Cardiac fibroblast (primary cell): Measurements from ENCODE around the gene APC.

ENCODE experiments used
- DNase-seq, 2 donors: peaks; one replicate each; pipeline versions ENCODE4 v3.0.0 to v3.0.0-alpha.2; 2010; ENCODE audit warnings: low read depth in 2 of 2
- H3K4me3 ChIP-seq, 2 donors: replicated peaks in 1 of 2; 1 replicate in 1 of 2; 2 replicates in 1 of 2; pipeline ENCODE4 v1.5.1; 2011; ENCODE audit warnings: low read depth in 2 of 2, low read length in 2 of 2, mild to moderate bottlenecking in 2 of 2, moderate library complexity in 1 of 2
- TF ChIP-seq, protein P1 (sequence below): IDR thresholded peaks from one replicate; pipeline ENCODE4 v1.5.1; 2011; ENCODE audit warnings: low read depth, mild to moderate bottlenecking, low read length, inconsistent platforms

The APC gene

DNA sequence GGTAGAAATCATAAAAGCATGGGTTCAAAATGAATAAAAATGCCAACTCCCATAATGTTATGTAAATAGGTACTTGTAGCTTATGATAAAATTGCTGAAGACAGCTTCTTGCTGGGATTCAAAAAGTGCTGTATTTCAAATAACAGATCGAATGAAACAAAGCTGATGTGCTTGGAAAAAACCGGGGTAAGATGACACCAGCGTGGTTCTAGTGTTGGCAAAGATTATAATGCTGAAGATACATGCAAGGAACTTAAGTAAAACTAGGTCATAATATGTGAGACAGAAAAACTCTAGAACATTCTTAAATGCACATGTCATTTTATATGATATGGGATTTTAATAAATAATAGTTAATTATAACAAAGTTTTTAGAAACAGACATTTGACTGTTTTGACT is 44.4 kb upstream of the APC start:
- TF ChIP-seq, protein P1, sequence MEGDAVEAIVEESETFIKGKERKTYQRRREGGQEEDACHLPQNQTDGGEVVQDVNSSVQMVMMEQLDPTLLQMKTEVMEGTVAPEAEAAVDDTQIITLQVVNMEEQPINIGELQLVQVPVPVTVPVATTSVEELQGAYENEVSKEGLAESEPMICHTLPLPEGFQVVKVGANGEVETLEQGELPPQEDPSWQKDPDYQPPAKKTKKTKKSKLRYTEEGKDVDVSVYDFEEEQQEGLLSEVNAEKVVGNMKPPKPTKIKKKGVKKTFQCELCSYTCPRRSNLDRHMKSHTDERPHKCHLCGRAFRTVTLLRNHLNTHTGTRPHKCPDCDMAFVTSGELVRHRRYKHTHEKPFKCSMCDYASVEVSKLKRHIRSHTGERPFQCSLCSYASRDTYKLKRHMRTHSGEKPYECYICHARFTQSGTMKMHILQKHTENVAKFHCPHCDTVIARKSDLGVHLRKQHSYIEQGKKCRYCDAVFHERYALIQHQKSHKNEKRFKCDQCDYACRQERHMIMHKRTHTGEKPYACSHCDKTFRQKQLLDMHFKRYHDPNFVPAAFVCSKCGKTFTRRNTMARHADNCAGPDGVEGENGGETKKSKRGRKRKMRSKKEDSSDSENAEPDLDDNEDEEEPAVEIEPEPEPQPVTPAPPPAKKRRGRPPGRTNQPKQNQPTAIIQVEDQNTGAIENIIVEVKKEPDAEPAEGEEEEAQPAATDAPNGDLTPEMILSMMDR = no peak
- no peak overlapping the region for H3K4me3 ChIP-seq
- DNase-seq = no peak

DNA sequence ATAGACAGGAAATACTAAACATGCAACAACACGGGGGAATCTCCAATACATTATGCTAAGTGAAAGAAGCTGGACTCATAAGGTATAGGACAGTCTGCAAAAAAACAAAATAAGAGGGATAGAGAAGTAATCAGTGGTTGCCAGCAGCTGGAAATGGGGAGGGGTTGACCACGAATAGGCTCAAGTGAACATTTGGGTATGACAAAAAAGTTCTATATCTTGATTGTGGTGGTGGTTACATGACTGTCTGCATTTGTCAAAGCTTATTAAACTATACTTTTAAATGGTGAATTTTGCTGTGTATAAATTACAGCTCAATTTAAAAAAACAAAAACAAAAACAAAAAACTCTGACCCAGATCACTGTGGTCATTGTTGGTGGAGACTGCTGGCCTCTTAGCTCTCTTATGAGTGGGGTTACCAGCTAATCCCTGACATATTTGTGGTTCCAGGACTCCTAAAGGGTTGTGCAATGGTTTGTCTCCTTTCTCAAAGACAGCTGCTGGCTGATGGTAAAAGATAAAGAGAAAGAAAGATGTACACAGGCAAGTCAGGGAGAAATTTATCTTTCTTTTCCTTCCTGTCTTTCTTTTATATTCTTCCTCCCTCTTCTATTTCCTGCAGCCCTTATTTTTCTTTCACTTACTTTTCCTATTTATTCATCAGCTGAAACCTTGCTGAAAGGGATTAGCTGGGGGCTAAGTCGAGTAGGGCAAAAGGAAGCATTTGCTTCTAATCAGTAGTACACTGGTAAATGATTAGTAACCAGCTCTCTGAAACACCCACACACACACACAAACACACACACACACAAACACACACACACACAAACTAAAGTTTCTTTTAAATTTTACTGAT is 42.6 kb upstream of the APC start:
- TF ChIP-seq, protein P1 = no peak
- DNase-seq = peak; percentile 67 to 75
- H3K4me3 ChIP-seq = no peak overlapping the region

DNA sequence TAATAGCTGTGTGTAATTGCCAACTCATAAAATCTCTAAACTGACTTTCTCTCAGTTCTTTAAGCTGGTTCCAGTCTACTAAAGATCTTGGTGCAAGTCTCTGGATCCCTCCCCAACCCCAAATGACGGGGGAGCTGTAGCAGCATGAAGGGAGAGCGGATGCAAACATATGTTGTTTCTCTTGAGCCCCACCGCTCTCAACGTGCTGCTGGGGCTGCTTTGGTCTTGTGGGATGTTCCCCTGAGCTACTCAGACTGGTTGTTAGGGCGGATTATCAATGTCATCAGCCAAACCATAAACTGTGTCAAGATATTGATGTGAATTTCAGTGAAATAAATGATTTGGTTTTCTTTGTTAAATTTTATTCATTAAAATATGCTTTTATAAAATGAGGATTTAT is 40.9 kb upstream of the APC start:
- no peak overlapping the region for H3K4me3 ChIP-seq
- TF ChIP-seq, protein P1 = no peak
- no peak for DNase-seq

GRCh38 chr5:112697322-112697721 is 40.4 kb upstream of the APC start:
- no peak overlapping the region for H3K4me3 ChIP-seq
- peak in 1 of 2 donors; percentile 9 for DNase-seq
- TF ChIP-seq, protein P1 = no peak

DNA sequence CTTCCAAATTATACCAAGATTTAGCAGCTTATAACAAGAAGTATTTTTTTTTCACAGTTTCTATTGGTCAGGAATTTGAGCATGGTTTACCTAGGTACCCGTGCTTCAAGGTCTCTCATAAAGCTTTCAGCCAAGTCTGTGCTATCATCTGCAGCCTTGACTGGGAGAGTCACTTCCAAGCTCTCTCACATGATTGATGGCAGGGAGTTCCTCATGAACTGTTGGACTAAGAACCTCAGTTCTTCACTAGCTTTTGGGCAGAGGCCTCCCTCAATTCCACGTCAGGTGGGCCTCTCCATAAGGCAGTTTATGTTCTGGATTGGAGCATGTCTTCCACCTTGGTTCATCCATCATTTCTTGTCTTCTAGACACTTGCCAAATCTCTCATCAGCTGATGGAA is 39.9 kb upstream of the APC start:
- no peak for DNase-seq
- TF ChIP-seq, protein P1 = no peak
- no peak overlapping the region for H3K4me3 ChIP-seq

DNA sequence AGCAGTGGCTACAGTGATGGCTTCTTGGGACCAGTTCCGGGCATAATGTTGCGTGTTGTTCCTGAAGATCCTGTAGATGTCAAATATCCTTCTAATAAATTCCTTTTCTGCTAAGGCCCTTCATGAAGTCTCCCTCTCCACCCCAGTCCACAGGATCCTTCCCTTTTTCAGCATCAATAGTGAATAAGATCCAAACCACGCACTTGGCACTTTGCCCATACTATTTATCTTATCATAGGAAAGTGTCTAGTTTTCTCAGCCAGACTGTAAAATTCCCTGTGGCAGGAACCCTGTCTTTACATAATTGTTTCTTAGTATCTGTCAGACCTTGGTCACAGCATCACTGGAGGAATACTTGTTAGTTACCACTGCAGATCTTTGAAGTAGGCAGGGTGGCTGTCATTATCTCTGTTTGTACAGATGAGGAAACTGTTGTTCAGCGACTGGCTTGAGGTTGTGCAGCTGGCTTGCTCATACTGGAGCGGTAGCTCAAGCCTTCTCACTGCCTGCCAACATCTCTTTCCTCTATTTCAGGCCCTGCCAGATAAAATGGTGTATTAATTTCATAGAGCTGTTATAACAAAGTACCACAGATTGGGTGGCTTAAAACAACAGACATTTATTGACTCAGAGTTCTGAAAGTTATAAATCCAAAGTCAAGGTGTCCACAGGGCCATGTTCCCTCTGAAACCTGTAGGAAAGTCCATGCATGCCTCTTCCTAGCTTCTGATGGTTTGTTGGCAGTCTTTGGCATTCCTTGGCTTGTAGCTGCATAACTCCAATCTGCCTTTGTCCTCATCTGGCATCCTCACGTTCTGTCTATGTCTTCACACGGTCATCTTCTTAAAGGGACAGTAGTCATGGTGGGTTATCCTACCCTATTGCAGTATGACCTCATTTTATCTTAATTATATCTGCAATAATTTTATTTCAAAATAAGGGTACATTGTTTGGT is 33.5 kb upstream of the APC start:
- TF ChIP-seq, protein P1 = no peak
- DNase-seq = peak; percentile 58 to 91
- no peak overlapping the region for H3K4me3 ChIP-seq
